AG20443 (cell line): ENCODE results near the gene CASTOR1.

ENCODE experiments used
- DNase-seq: peaks from one replicate; pipeline ENCODE4 v3.0.0; 2012; ENCODE audit warnings: low spot score, mixed read lengths

The CASTOR1 gene

DNA sequence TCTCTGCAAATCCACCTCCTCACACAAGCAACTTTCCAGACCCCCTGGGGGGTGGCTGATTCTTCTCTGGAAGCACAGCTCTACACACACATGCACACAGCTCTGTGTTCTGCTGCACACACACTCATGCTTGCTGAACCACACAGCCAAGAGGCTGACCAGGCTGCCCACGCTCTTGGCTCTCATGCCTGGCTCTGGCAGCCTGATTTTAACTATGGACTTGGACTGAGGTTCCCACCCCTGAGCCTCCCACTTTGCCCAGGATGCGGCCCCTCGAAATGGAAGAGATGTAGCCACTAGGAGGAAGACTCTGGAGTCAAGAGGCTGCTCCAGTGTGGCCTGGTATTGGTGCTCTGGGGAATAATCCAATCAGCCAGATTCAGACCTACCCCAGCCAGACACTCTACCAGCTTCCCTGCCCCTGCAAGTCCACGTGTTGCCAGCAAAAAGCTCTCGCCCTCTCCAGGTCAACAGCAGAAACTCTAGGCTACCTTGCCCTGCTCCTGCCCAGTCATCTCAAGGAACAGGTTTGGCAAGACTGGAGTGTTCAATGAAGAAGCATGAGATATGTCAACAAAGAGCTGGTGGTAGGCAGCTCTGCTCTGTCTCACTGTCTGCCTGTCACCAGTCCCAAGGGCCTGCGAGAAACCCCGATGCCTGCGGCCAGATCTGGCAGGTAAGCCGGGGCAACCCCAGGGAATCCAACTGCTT lies 8.8 kb upstream of the CASTOR1 start:
- DNase-seq, result no peak

DNA sequence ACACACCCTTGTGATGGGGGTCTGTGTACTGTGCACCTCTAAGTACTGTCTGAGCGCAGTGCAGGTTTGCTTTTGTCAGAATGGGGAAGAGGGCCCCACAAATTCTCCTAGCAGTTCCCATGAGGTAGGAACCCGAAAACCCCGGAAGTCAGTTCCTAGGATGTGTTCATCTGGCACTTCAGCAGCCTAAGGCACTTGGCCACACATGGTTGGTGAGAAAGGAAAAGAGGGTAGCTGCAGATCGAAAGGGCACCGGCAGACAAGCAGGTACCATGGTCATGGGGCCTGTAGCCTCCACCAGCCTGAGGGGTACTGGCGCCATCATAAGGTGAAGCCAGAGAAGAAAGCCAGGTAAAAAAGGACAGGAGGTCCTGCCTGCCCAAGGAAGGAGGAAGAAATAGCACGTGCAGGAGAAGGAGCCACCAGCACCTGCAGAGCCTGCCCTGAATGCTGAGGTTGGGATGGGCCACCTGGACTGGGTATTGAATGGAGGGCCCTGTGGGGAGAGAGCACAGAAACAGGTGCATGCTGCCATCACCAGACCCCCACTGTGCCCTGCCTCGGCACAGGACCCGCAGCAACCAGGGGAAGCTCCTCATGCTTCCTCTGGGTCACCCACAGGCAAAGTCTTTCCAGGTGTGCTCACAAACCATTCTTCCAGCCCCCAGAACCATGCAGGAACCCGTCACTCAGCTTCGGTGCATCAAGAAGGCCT lies 8.1 kb upstream of the CASTOR1 start:
- no peak for DNase-seq

DNA sequence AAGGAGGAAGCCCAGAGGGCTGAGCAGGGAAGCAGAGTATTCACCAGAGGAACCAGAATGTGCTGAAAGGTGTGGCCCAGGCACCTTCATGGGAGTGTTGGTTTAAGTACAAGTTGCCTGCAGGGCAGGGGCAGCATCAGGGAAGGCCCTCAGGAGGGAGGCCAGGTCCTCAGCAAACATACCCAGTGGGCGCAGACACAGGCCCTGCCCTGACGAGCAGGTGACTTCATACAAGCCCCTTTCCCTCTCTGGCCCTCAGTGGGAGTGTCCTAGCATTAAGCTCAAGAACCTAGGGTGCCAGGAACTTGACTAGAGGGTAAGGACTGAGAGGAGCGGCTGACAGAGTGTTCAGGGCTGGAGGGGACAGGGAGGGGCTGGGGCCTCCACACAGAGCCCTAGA lies 7.5 kb upstream of the CASTOR1 start:
- DNase-seq, result no peak

DNA sequence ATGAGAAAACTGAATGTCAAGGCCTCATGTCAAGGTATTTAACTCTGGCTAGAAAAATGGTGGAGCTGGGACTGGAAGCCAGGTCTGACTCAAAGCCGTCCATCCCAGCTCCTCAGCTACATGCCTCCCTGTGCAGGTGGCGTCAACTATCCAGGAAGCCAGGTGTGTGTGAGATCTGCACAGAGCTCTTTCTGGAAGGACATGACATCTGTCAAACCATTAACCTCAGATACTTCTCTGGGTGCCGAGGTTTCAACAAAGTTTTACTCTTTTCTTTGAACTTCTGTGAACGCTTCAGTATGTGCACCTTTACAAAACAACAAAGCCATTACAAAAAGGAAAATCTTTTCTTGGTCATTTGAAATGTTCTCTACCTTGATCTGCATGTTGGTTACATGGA lies 7.0 kb upstream of the CASTOR1 start:
- no peak for DNase-seq

DNA sequence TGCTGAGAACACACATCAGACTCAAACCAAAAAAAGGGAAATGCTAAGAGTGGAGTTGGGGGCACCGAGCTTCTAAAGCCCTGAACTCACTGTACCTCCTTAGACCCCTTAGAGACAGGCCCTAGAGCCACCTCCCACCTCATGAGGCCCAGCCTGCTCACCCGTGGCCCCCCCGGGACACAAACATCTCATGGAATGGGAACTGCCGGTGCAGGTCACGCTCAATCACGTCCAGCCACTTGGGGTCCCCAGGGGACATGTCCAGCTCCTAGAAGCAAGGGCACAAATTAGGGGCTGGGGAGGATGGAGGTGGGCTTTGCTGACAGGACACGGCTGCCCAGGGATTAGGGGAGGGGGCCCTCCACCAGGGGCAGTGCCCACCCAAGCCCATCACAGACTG lies 6.3 kb upstream of the CASTOR1 start:
- no peak for DNase-seq

DNA sequence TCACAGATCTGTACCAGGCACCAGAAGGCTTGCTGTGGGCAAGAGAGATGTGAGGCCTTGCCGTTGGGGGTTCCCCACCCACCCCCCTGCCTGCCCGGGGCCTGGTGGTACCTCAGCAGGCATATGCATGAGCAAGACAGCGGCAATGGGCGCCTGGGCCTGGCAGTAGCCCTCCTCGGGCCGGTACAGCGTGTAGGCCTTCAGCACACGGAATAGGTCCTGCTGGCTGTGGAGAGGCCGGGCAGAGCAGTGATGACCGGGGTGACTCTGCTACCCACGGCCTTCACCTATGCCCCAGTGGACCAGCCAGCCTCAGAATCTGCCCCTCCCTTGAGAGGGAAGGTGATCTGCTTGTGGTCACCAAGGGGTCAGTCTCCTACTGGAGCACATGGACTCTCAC lies 5.5 kb upstream of the CASTOR1 start:
- DNase-seq, result no peak

DNA sequence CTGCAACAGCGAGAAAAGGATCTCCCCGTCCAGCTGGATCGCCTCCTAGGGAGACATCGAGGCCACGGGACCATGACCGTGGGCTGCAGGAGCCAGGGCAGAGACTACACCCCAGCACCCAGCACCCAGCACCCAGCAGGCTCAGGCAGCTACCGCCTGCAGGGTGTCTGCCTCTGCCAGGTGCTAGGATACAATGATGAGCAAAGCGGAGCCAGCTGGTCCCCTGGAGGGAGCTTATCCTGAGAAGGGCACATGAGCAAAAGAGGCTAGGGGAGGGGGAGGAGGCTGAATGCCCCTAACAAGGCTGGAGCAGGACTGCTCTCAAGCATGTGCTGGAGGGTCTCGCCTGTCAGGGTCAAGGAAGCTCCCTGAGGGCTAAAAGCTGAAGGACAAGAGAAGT lies 4.8 kb upstream of the CASTOR1 start:
- no peak for DNase-seq

DNA sequence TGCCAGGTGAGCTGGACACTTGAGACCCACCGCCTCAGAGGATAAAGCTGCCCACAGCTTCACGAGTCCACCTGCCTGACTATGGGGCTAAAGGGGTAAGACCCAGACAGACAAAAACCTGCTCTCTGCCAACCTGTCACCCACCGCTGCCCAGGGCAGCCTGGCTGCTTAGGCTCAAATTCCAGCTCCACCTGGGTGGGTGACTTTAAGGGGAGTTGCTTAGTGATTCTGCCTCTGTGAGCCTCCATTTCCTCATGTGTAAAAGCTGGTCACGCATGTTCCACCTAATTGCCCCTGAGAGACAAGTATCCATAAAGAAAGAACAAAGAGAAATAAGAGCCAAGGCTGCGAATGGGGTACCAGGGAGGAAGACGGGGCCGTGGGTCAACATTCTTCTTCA lies 3.7 kb upstream of the CASTOR1 start:
- DNase-seq, result no peak

DNA sequence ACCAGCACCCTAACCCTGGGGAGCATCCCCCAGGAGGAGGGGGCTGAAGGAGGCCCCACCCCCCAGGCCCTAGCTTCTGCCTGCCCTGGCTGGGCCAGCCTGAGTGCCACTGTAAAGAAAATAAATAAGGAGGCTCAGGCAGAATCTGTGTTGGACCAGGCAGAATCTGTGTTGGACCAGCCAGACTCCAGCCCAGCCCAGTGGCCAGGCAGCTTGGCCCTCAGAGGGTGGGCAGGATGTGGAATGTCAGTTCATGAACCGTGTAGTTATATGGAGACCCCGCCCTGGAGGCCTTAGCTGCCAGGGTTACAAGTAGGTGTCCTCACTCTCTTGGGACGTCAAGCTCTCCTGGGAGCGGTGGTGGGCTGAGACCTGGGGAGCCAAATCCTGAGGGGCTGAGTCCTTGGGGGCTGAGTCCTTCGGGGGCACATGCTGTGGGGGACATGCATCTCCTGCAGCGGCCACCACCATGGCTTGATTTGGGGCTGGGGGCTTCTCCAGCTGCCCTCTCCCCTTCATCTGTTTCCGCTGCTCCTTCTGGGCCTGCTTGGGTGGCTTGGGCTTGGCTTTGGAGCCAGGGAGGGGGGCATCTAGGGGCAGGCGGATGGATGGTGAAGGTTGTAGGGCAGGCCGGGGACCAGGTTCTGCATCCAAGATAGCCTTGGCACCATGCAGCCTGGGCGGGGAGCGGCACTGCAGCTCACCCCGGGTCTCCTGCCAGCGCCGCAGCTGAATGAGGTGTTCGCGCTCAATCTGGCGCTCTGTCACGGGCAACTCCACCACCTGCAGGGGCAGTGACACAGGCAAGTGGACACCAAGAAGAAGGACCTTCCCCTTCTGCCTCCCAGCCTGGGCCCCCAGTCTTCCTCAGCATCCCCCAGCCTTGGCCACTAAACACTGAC lies 3.0 kb upstream of the CASTOR1 start:
- no peak for DNase-seq

DNA sequence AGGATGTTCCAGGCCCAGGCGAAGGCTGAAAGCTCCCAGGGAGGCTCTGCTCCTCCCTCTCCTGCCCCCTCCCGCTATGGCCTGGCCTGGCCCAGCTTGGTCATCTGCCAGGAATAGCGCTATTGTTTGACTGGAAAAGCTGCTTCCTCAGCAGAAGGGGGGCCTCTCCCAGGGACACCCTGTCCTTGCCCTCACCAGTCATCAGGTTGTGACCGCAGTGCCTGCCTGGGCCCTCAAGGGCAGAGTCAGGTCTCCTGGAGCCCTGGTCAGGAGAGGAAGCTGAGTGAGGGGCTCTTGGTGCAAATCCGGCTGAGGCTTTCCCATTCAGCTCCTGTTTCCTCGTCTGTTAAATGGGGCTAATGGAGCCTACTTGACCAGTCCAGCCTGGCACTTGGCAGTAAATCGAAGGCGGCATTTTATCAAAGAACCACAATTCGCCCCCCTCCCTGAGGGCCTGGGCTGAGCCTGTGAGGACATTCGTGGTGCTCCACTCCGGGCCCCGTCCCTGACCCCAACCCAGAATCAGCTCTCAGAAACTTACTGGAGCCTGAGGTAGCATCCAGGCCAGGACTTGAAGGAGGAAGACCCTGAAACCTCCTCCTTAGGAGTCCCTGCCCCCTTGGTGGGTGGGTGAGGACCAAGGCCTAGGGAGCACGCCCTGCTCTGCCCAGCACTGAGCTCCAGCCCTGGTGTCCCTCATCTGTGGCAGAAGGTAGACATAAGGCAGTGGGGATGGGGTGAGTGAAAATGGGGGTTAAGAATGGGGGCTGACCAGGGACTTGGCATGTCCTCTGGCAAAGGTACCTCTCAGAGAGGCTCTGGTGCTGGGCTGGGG lies 2.0 kb upstream of the CASTOR1 start:
- peak; percentile 52 for DNase-seq

DNA sequence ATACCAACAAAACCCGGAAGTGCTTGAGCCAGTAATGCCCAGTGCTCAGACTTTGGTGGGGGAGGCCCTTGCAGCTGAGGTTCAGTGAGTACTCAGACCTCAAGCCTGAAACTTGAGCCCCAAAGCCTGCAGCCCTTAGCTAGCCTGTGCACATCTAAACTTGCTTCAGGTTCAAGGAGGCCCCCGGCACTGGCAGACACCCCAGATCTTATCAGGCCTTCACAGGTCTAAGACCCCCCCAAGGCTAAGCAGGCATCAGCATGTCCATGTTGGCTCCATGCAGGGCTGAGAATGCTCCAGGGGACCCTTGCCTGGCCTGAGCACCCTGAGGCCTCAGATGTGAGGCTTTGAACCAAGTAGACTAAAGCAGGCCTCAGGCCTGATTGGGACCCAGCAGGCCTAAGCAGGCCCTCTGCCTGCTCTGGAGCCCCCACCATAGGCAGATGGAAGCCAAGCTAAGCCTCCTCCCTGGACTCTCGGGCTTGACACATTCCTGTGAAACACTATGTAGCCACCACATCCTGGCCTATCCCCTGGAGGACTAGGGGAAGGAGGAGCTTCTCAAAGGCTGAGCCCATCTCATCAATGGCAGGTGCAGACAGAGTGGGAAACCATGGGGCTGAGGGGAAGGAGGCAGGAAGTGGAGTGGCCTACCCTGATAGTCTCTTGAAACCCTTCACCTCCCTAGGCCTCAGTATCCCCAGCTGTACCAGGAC lies 1.2 kb upstream of the CASTOR1 start:
- peak; percentile 60 for DNase-seq

DNA sequence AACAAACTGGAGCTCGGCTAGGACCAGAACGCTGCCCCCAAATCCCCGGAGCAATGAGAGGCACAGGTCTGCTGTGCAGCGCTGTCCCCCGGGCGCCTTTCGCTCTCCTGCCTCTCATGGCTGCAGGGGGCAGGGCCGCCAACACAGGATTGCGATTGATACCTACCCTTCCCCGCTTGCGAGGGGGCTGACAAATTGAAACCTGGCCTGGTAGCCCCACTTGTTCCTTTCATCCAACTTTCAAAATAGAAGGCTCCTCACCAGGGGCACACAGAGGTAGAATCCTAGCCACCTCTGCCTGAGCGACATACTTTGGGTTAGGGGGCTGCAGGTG lies 642 bp upstream of the CASTOR1 start:
- no peak for DNase-seq

DNA sequence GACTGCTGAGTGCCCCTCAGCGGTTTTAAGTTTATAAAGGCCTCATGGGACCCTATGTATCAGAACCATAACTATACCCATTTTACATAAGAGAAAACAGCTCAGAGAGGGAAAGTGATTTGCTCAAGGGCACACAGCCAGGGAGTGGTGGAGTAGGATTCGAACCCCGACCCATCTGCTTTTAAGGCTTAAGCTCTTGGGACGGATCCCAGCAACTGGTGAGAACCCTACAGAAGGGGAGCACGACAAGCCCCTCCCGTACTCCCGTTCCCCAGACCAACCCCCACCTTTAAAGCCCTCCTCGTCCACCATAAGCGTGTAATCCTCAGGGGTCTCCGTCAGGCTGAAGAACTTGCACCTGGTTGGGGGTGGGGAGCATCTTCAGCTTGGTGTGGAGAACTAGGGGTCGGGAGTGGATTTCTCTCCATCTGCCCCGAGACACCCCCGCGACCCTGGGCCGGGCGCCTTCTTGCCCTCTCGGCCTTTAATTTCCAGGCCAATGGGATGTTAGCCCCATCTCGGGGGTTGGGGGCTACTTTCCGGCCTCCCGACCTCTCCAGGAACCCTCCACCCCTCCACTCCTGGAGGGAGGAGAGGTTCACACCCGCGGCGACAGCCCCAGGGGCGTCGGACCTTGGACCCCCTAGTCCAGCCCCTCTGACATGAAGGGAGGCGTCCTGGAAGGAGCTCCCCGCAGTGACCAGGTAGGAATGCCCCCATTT lies 725 bp downstream of the CASTOR1 start:
- DNase-seq, result no peak

DNA sequence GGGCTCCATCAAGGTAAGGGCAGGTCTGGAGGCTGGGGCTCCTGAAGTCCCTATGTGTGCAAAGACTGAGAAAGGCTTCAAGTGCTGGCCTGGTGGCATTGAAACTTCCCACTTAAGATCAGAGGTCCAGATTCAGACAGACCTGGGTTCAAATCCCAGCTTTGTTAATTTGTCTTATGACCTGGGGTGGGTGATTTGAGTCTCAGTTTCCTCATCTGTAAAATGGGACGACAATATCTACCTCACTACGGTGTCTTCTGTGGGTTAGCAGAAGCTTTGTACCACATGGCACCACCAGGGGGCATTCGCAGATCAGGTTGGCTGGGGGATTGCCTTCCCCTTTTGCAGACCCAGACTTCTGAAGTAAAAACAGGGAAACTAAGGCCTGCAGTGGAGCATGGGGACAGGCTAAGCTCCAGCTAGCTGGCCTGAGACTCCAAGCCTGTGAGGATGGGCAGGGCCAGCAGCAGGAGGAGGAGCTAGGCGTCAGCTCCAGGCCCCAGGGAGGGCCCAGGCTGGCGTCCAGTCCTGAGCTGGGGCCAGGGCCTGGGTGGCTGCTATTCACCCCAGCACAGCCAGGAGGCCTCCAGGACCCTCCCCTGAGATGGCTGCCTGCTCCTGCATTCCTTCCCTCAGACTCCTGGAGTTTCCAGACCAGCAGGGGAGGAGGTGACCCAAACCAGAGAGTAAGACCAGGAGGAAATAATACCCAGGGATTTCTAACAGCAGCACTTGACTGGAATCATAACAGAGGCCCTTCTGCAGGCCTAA lies 1.5 kb downstream of the CASTOR1 start:
- DNase-seq, result peak; percentile 91

DNA sequence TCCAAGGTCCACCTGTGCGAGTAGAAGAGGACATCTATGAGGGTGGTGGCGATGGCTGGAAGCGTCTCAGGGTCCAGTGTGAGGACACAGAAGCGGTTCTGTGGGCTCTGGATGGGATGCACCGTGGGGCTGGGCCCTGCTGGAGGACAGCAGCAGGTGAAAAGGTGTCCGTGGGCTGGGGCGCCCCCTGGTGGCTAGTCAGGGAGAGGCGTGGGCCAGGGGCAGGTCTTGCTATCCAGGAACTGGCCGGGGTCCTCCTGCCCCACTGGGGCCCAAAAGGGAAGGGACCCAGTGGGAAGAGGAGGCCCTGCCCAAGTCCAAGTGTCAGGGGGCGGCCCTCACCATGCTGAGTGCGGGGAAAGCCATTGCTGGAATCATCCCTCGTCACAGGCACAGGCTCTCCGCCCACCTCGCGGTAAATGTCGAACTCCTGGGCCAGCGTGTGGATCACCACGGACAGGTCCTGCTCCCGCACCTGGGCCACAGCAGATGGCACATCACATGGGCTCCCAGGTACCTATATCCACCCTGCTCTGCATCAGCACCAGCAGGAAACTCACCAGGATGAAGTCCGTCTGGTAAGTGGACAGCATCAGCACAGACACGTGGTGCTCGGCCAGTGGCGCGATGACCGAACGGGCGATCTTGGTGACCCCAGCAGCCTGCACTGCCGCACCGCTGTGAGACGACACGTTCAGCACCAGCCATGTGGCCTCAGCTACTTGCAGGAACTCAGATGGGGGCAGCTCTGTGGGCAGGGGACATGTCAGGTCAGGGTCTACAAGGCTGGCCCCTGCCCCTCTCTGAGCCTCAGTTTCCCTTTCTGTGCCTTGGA lies 2.3 kb downstream of the CASTOR1 start:
- DNase-seq, result peak; percentile 63

DNA sequence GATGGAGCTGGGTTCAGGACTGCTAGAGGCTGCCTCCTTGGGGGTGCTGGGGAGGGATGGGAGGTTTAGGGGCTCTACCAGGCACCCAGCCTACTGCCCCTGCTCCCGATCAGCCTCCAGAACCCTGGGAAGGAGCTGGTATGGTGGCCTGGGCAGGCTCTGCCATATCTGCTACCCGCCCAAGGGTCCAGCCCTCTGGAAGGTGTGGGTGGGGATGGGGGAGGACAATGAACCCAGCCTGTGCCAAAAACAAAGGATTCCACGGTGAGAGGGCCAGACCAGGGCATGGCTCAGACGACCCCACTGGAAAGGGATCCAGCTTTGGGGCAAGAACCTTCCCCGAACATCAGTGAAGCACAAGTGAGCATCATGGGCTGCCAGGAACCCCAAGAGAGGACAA lies 3.0 kb downstream of the CASTOR1 start:
- DNase-seq, result no peak

DNA sequence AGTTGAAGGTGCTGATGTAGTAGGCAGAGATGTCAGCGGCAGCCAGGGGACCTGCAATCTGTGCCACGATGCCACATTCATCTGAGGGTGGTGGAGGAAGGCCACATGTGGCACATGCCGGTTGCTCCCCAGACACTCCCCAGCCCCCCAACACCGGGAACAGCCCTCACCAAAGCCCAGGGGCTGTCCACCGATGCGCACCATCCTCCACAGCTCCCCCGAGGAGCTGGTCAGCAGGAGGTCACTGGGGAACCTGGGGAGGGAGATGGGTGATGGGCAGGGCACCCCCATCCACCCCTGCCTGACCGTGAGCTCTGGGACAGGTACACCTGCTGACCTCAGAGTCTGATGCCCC lies 3.5 kb downstream of the CASTOR1 start:
- DNase-seq, result no peak

DNA sequence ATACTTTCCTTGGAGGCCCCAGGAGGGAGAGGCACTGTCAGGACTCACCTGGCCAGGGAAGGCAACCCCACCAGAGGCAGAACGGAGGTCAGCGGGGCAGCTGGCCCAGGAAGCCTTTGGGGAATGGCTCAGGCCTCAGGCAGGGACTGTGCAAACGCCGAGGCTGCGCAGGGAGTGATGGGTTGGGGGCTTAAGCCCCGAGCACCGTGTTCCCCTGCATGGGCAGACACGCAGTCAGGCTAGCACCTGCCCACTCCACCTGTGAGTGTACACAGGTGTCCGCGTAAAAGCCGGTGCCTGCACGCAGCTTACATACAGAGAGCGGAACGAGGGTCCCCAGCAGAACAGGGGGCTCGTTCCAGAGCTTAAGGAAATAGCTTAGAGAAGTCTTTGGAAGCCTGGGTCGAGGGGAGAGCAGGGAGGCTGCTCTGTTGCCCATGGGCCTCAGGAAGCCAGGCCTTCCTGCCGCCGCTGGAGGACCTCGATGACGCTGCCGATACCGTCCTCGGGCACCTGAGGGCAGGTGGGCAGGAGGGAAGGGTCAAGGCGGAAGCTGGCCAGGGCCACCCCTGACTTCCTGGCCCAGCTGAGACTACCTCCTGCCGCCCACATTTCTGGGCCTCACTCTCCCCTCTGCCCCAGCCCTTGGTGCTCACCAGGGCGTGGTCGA lies 4.0 kb downstream of the CASTOR1 start:
- DNase-seq, result no peak

DNA sequence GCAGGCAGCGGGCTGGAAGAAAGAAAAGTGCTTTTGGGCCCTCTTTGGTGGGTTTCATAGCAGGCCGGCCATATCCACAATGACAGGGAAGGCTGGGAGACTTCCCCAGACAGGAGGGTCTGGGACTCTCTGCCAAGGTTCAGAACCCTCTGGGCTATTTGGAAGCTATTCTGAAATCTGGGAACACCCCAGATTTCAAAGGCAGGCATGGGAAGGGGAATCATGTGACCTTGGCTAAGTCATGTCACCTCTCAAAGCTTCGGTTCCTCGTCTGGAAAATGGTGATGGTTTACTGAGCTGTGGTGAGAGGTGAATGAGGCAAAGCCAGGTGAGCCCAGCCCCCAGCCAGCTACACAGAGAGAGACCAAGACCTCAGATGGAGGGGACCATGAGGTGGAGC lies 4.6 kb downstream of the CASTOR1 start:
- no peak for DNase-seq
